ENCODE results near the gene TLK1.

- TF ChIP-seq JUND (IDR thresholded peaks at IDR 0.05) (no peak), CTCF (IDR thresholded peaks at IDR 0.05) (no peak), SMC3 (IDR thresholded peaks at IDR 0.05; ENCODE audit: low read depth, low read length) (no peak), MAX (IDR thresholded peaks at IDR 0.05; ENCODE audit: low read depth) (no peak), RFX5 (IDR thresholded peaks at IDR 0.05; ENCODE audit: low read length) (no peak), GATA2 (CRISPR knock-in tag; IDR thresholded peaks at IDR 0.05) (no peak), YY1 (IDR thresholded peaks at IDR 0.05; ENCODE audit: low read depth) (no peak), RAD21 (IDR thresholded peaks at IDR 0.05; ENCODE audit: low read length) (no peak), RCOR1 (IDR thresholded peaks at IDR 0.05; ENCODE audit: low read length) (no peak), TAF1 (IDR thresholded peaks at IDR 0.05; ENCODE audit: borderline replicate concordance, low read depth, low read length) (no peak), POLR2AphosphoS5 (IDR thresholded peaks at IDR 0.05; ENCODE audit: low read depth, low read length) (no peak), EZH2phosphoT487 (IDR thresholded peaks at IDR 0.05; ENCODE audit: borderline replicate concordance, low read depth) (no peak), GABPA (IDR thresholded peaks at IDR 0.05; ENCODE audit: low read depth) (no peak)
Measured at GRCh38 chr2:171004833-171005232, 155.9 kb downstream of the TLK1 start.
